ENCODE results near the gene DVL1. TPM values are rescaled to one million over a fixed set of nuclear protein-coding genes. Genes with fewer than 3 reads are reported as not detected.

Gene DVL1
- total RNA-seq, 1 experiment from 2014 or later: 71.0 TPM

- H3K27me3 Mint-ChIP-seq (ENCODE audit: low read depth): peaks cover 1% of the 10 kb centered on the region; the same call in 1 of the 2 replicates
- no peak overlapping the region for H2BK5ac ChIP-seq (ENCODE audit: insufficient read length, low read length)
- H2BK12ac ChIP-seq (ENCODE audit: insufficient read length, low read depth, low read length): no peak overlapping the region
- H4K20me1 ChIP-seq (ENCODE audit: control insufficient read depth, insufficient read depth, insufficient read length): peaks cover 5% of the 10 kb centered on the region
- H2BK20ac ChIP-seq (ENCODE audit: low read depth, low read length, poor library complexity, severe bottlenecking): no peak overlapping the region
- no peak for TF ChIP-seq CTCF (conservative IDR thresholded peaks at IDR 0.05)
- DNase-seq: no peak
- H2AK5ac ChIP-seq (ENCODE audit: insufficient read length, low read length): no peak overlapping the region
- no peak overlapping the region for H3K14ac ChIP-seq (ENCODE audit: insufficient read depth, low read length)
- WGBS (ENCODE audit: extremely low coverage, insufficient read length, low lambda C conversion rate): no CpG with 5 or more reads among the region's 16 CpGs
- no peak overlapping the region for H3K27ac Mint-ChIP-seq
- H3K18ac ChIP-seq (ENCODE audit: insufficient read length, low read depth, low read length): no peak overlapping the region
- no peak overlapping the region for H2BK120ac ChIP-seq (ENCODE audit: low read depth, low read length, poor library complexity, severe bottlenecking)
- H3K79me2 ChIP-seq (ENCODE audit: insufficient read depth, low read length): peaks cover 15% of the 10 kb centered on the region; the same call in 1 of the 2 replicates
- H3K56ac ChIP-seq (ENCODE audit: insufficient read length, low read depth, low read length): no peak overlapping the region
- peak overlapping the region; percentile 63 for H3K9ac ChIP-seq (ENCODE audit: extremely low read depth, insufficient read length, low read length)
- H3T11ph ChIP-seq (ENCODE audit: low read length): no peak overlapping the region
- H3K4me2 ChIP-seq (ENCODE audit: insufficient read depth, insufficient read length, low read length): peak overlapping the region; percentile 68
- H3K4me1 ChIP-seq (ENCODE audit: insufficient read depth, low read length): no peaks in the 10 kb centered on the region
- no peak overlapping the region for H2AFZ ChIP-seq (ENCODE audit: low read length)
- no peaks in the 10 kb centered on the region for H3K27me3 ChIP-seq (ENCODE audit: insufficient read depth, low read length)
- no peak overlapping the region for H4K8ac ChIP-seq (replicated peaks; ENCODE audit: insufficient read length, low read depth, low read length)
- peaks cover 2 to 13% of the 10 kb centered on the region in 2 experiments for H3K4me1 Mint-ChIP-seq
- H3K36me3 Mint-ChIP-seq (ENCODE audit: insufficient read depth in 1 of 3, low read depth in 3 of 3): peaks cover 4 to 9% (median 7%) of the 10 kb centered on the region in 3 experiments
- no peak overlapping the region for H2BK15ac ChIP-seq (ENCODE audit: low read depth, low read length)
- H3K23ac ChIP-seq (ENCODE audit: insufficient read length, low read depth, low read length): no peak overlapping the region
- H3K4me3 Mint-ChIP-seq: peak overlapping the region; percentile 77 to 82
- no peak overlapping the region for H3K27ac ChIP-seq (ENCODE audit: insufficient read length, low read depth, low read length)
- H3K4ac ChIP-seq (ENCODE audit: low read depth, low read length): no peak overlapping the region
- H3K9me3 Mint-ChIP-seq: no peaks in the 10 kb centered on the region
- H4K5ac ChIP-seq (ENCODE audit: insufficient read length, low read depth, low read length): no peak overlapping the region
- peaks cover 6% of the 10 kb centered on the region for H3K79me1 ChIP-seq (ENCODE audit: insufficient read depth, low read depth, low read length, poor library complexity, severe bottlenecking)
- no peak overlapping the region for H4K91ac ChIP-seq (ENCODE audit: insufficient read length, low read depth, low read length)
- no peaks in the 10 kb centered on the region for H3K9me3 ChIP-seq (ENCODE audit: control insufficient read depth, low read depth, low read length)
- peaks cover 8% of the 10 kb centered on the region for H3K23me2 ChIP-seq (ENCODE audit: insufficient read length, low read depth, low read length, poor library complexity, severe bottlenecking)
These were observed 23.7 kb downstream of the DVL1 start for GRCh38 chr1:1325288-1326074.
